Omental fat pad (tissue), 4 donors: ENCODE data around the gene TIAM2. TPM values are rescaled to one million over a fixed set of nuclear protein-coding genes. Genes with fewer than 3 reads are reported as not detected.
"Not testable (repeated sequence)": the region's sequence is repeated elsewhere in the genome, so short reads cannot be mapped to it uniquely, and the experiment has no call there.

Experiments
- ATAC-seq: fragments of 150-250 bp; one replicate; pipeline ENCODE4 v1.9.1; 2016; ENCODE audit warnings: mild to moderate bottlenecking, moderate library complexity; ENCODE audit not compliant: low FRiP score
- DNase-seq: peaks from one replicate; pipeline ENCODE4 v3.0.0-alpha.2; 2019; ENCODE audit warnings: low spot score
- total RNA-seq, 4 donors: library from RNA; depleted of rRNA; stranded (reverse); fragments of >200 nt; gene quantifications; one replicate each; pipeline ENCODE4 v1.1.0, GENCODE V29; 2016
- TF ChIP-seq, protein P1 (sequence below), 3 donors: fragments of 450-650 bp; IDR thresholded peaks; one replicate each; pipeline ENCODE4 v1.5.1; 2016 to 2017; ENCODE audit warnings: antibody characterized with exemption in 3 of 3, mild to moderate bottlenecking in 3 of 3, moderate library complexity in 2 of 3

The TIAM2 gene
- total RNA-seq, 4 donors from 2014 or later, result 4.8 to 10.6 (median 6.4) TPM

DNA sequence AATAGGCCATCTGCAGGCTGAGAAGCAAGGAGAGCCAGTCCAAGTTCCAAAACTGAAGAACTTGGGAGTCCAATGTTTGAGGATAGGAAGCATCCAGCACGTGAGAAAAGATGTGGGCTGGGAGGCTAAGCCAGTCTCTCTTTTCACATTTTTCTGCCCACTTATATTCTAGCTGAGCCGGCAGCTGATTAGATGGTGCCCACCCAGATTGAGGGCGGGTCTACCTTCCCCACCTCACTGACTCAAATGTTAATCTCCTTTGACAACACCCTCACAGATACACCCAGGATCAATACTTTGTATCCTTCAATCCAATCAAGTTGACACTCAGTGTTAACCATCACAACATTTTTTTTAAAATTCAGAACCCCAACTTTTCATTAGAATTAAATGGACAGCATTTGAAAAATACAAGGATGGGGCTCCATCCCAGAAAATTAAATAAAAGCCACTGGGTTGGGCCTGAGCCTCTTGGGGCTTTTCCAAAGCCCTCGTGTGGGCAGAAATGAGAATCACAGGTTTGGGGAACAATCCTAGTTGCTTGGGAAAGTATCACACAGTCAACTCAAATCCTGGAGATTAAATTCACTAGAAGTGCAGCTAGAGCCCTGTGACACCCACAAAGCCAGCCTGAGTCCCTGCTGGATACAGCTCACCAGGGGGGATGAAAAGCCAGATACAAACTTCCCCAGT is 270.9 kb downstream of the TIAM2 start:
- TF ChIP-seq, protein P1, sequence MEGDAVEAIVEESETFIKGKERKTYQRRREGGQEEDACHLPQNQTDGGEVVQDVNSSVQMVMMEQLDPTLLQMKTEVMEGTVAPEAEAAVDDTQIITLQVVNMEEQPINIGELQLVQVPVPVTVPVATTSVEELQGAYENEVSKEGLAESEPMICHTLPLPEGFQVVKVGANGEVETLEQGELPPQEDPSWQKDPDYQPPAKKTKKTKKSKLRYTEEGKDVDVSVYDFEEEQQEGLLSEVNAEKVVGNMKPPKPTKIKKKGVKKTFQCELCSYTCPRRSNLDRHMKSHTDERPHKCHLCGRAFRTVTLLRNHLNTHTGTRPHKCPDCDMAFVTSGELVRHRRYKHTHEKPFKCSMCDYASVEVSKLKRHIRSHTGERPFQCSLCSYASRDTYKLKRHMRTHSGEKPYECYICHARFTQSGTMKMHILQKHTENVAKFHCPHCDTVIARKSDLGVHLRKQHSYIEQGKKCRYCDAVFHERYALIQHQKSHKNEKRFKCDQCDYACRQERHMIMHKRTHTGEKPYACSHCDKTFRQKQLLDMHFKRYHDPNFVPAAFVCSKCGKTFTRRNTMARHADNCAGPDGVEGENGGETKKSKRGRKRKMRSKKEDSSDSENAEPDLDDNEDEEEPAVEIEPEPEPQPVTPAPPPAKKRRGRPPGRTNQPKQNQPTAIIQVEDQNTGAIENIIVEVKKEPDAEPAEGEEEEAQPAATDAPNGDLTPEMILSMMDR (IDR thresholded peaks at IDR 0.05), result no peak
- DNase-seq (no peak), ATAC-seq (no peak)

- ATAC-seq (no peak), DNase-seq (no peak)
- TF ChIP-seq, protein P1 (IDR thresholded peaks at IDR 0.05), result no peak
Measured at GRCh38 chr6:155267411-155267810, 272.3 kb downstream of the TIAM2 start.

GRCh38 chr6:155268088-155268867 is 273.2 kb downstream of the TIAM2 start:
- not testable (repeated sequence) for DNase-seq, ATAC-seq

- TF ChIP-seq, protein P1 (IDR thresholded peaks at IDR 0.05), result no peak
- ATAC-seq, result no peak
- DNase-seq, result no peak
Measured at GRCh38 chr6:155269765-155270164, 274.6 kb downstream of the TIAM2 start.

DNA sequence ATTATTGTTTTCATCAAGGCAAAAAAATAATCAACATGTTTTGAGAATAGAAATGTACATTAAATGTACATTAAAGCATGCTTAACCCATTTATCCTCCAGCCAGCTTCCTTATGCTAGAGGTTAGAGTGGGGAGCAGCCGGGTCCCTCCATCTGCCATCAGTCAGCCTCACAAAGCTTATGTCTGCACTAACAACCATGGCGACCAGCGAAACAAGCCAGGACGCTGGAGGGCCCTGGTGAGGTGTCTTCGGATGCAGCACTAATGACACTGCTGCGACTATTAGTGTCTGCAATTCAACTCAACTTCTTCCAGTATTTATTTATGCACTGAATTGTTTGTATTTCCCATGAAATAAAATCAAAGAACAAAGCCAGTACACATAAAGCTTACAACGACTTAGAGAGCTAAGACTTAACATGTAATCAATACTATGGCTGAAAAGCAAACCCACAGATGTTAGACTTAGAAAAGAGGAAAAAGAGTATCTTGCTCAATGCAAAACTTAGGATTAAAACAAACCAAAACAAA is 275.5 kb downstream of the TIAM2 start:
- TF ChIP-seq, protein P1 (IDR thresholded peaks at IDR 0.05), result no peak
- no peak for DNase-seq
- ATAC-seq, result no peak

DNA sequence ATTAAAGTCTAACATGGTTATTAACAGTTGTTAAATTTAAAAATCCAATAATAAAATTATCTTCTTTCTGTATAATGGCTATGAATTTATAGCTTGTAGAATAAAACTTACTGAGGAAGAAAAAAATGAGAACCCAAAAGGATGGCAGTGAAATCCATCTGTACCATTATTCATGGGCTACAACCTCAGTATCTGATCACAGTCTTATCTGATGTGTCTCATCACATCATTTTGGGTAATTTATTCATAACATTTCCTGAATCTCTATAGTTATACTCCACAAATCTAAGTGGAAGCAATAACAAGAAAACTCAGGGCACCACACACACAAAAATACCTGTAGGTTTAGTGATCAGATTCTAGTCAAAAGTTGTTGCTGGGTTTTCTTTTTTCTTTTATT is 276.0 kb downstream of the TIAM2 start:
- DNase-seq, result no peak
- TF ChIP-seq, protein P1 (IDR thresholded peaks at IDR 0.05), result no peak
- ATAC-seq, result no peak

- ATAC-seq (no peak), DNase-seq (no peak)
- TF ChIP-seq, protein P1 (IDR thresholded peaks at IDR 0.05), result no peak
Measured at GRCh38 chr6:155272353-155273232, 277.5 kb downstream of the TIAM2 start.
